Liver (tissue), 9 donors: ENCODE measurements around the gene PEX11A. TPM values are rescaled to one million over a fixed set of nuclear protein-coding genes. Genes with fewer than 3 reads are reported as not detected.

ENCODE experiments used
- DNase-seq: peaks from one replicate; pipeline ENCODE4 v3.0.0-alpha.2; 2017; ENCODE audit warnings: low spot score
- H3K27ac ChIP-seq, 2 donors: one replicate each; pipeline ENCODE4 v1.7.0; 2013; ENCODE audit warnings: inconsistent platforms in 2 of 2, low read length in 2 of 2, control low read depth in 1 of 2, low read depth in 1 of 2, mild to moderate bottlenecking in 1 of 2
- H3K27me3 ChIP-seq, 4 donors: one replicate each; pipeline versions ENCODE4 v1.6.1 to v1.7.0; 2013; ENCODE audit warnings: low read length in 3 of 4, inconsistent platforms in 1 of 4, mild to moderate bottlenecking in 1 of 4, moderate library complexity in 1 of 4; ENCODE audit not compliant: control insufficient read depth in 4 of 4, insufficient read depth in 4 of 4
- H3K36me3 ChIP-seq, 4 donors: one replicate each; pipeline versions ENCODE4 v1.6.1 to v1.7.0; 2013; ENCODE audit warnings: low read length in 3 of 4, mild to moderate bottlenecking in 3 of 4, low read depth in 1 of 4, moderate library complexity in 1 of 4; ENCODE audit not compliant: control insufficient read depth in 4 of 4, insufficient read depth in 3 of 4
- H3K4me1 ChIP-seq, 4 donors: one replicate each; pipeline versions ENCODE4 v1.6.1 to v1.7.0; 2013; ENCODE audit warnings: low read length in 3 of 4, mild to moderate bottlenecking in 3 of 4, moderate library complexity in 1 of 4; ENCODE audit not compliant: control insufficient read depth in 4 of 4, insufficient read depth in 4 of 4
- H3K4me3 ChIP-seq, 3 donors: one replicate each; pipeline versions ENCODE4 v1.6.1 to v1.7.0; 2013; ENCODE audit warnings: low read length in 3 of 3, control low read depth in 1 of 3, low read depth in 1 of 3, mild to moderate bottlenecking in 1 of 3
- H3K9ac ChIP-seq, 2 donors: one replicate each; pipeline ENCODE4 v1.7.0; 2013; ENCODE audit warnings: low read length in 2 of 2, mild to moderate bottlenecking in 2 of 2, moderate library complexity in 2 of 2, control low read depth in 1 of 2, low read depth in 1 of 2
- H3K9me3 ChIP-seq, 4 donors: one replicate each; pipeline versions ENCODE4 v1.6.1 to v1.7.0; 2013; ENCODE audit warnings: low read length in 3 of 4; ENCODE audit not compliant: control insufficient read depth in 4 of 4
- EGR1 ChIP-seq, 2 donors: IDR thresholded peaks; 2 replicates each; pipeline ENCODE4 v1.6.1; 2016 to 2018; ENCODE audit warnings: antibody characterized with exemption in 2 of 2, low read depth in 2 of 2
- FOXA2 ChIP-seq: IDR thresholded peaks from 2 replicates; pipeline ENCODE4 v1.6.1; 2016; ENCODE audit warnings: antibody characterized with exemption
- GABPA ChIP-seq, 2 donors: IDR thresholded peaks in 1 of 2; conservative IDR thresholded peaks in 1 of 2; 2 replicates each; pipeline ENCODE4 v1.6.1; 2016; ENCODE audit warnings: antibody characterized with exemption in 2 of 2, mild to moderate bottlenecking in 1 of 2, moderate library complexity in 1 of 2
- HNF4A ChIP-seq, 2 donors: conservative IDR thresholded peaks; 2 replicates each; pipeline ENCODE4 v1.6.1; 2016; ENCODE audit warnings: antibody characterized with exemption in 2 of 2, mild to moderate bottlenecking in 2 of 2
- HNF4G ChIP-seq: IDR thresholded peaks from 2 replicates; pipeline ENCODE4 v1.6.1; 2016; ENCODE audit warnings: antibody characterized with exemption
- JUND ChIP-seq, 2 donors: IDR thresholded peaks; 2 replicates each; pipeline ENCODE4 v1.6.1; 2016; ENCODE audit warnings: antibody characterized with exemption in 2 of 2
- NR2F2 ChIP-seq: IDR thresholded peaks from 2 replicates; pipeline ENCODE4 v1.6.1; 2016; ENCODE audit warnings: antibody characterized with exemption
- SP1 ChIP-seq: IDR thresholded peaks from 2 replicates; pipeline ENCODE4 v1.6.1; 2018; ENCODE audit warnings: antibody characterized with exemption, mild to moderate bottlenecking
- YY1 ChIP-seq: IDR thresholded peaks from 2 replicates; pipeline ENCODE4 v1.6.1; 2016; ENCODE audit warnings: antibody characterized with exemption, mild to moderate bottlenecking
- WGBS: extraction: QIAGEN DNeasy Blood & Tissue Kit; methylation state at CpG from one replicate; pipeline ENCODE4 v1.1.7; 2013; 5-methylcytosine and 5-hydroxymethylcytosine counted together
- polyA plus RNA-seq, 2 donors: library from polyadenylated mRNA; stranded (reverse) in 1 of 2; unstranded in 1 of 2; fragments of 200-250 nt in 1 of 2; fragments of >200 nt in 1 of 2; fragmentation: Nextera tagmentation in 1 of 2; extraction: Ambion mirVana in 1 of 2; gene quantifications; one replicate each; pipeline versions ENCODE4 v1.2.1 to v1.2.3, GENCODE V29; 2013 to 2015
- total RNA-seq, 2 donors: library from RNA; depleted of rRNA; stranded (reverse); fragments of >200 nt; gene quantifications; one replicate each; pipeline ENCODE4 v1.2.3, GENCODE V29; 2014
- TF ChIP-seq, protein P1 (sequence below): IDR thresholded peaks from 2 replicates; pipeline ENCODE4 v1.6.1; 2016; ENCODE audit warnings: antibody characterized with exemption, mild to moderate bottlenecking
- TF ChIP-seq, protein P2 (sequence below): fragments of 150-350 bp; IDR thresholded peaks from 2 replicates; pipeline ENCODE4 v1.5.1; 2017; ENCODE audit warnings: improper control_type of control experiment, low read depth, low read length; ENCODE audit not compliant: missing input control
- TF ChIP-seq, protein P3 (sequence below): IDR thresholded peaks from 2 replicates; pipeline ENCODE4 v1.6.1; 2016; ENCODE audit warnings: antibody characterized with exemption
- TF ChIP-seq, protein P4 (sequence below): IDR thresholded peaks from 2 replicates; pipeline ENCODE4 v1.6.1; 2016; ENCODE audit warnings: antibody characterized with exemption
- TF ChIP-seq, protein P5 (sequence below): IDR thresholded peaks from 2 replicates; pipeline ENCODE4 v1.6.1; 2016; ENCODE audit warnings: antibody characterized with exemption
- donor health status: healthy.
- donor health status: healthy.
- donor health status: healthy.
- donor health status: healthy.
- donor health status: healthy.

The PEX11A gene
- total and polyA plus RNA-seq, 4 donors, result 6.6 to 47.9 (median 24.3) TPM

DNA sequence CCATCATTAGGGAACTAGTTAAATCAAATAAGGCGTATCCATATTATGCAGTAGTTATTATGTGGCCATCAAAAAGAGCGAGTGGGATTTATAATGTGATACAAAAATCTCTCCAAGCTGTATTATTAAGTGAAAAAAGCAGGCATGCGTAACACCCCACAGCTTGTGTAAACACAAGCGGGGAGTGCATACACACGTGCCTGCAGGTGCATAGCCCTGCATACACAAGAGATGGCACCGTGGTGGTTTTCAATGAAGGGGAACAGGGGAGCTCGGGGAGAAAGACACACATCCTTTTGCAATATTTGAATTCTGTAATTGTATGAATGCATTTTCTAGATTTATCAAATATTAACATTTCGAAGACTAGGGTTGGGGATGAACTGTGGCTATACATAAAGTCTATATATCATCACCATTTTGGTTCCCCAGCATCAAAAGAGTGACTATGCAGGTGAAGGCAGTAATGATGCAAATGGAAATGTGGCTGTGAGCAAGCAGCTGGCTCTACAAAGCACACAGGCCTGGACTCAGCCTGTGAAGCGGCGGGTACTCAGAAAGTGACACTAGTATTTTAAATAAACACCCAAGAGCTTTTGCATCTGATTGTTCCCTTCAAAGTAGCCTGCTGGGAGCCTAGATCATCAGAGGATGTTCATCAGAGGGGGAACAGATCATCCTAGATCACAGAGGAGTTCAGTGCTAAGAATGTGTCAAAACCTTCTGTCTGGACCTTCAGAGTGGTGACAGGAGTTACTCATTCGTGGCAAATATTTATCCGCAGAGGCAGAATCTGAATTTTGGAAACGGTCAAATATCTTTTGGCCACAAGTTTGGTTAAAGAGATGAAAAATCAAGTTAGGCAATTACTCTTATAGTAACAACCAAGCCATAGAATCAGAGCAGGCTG is 25.9 kb downstream of the PEX11A start:
- H3K9ac ChIP-seq, result peak overlapping the region in 1 of 2 donors; percentile 51
- no peaks in the 10 kb centered on the region for H3K27me3 ChIP-seq
- H3K27ac ChIP-seq, result no peak overlapping the region
- no peak overlapping the region for H3K4me3 ChIP-seq
- TF ChIP-seq NR2F2, result no peak
- TF ChIP-seq, protein P1, sequence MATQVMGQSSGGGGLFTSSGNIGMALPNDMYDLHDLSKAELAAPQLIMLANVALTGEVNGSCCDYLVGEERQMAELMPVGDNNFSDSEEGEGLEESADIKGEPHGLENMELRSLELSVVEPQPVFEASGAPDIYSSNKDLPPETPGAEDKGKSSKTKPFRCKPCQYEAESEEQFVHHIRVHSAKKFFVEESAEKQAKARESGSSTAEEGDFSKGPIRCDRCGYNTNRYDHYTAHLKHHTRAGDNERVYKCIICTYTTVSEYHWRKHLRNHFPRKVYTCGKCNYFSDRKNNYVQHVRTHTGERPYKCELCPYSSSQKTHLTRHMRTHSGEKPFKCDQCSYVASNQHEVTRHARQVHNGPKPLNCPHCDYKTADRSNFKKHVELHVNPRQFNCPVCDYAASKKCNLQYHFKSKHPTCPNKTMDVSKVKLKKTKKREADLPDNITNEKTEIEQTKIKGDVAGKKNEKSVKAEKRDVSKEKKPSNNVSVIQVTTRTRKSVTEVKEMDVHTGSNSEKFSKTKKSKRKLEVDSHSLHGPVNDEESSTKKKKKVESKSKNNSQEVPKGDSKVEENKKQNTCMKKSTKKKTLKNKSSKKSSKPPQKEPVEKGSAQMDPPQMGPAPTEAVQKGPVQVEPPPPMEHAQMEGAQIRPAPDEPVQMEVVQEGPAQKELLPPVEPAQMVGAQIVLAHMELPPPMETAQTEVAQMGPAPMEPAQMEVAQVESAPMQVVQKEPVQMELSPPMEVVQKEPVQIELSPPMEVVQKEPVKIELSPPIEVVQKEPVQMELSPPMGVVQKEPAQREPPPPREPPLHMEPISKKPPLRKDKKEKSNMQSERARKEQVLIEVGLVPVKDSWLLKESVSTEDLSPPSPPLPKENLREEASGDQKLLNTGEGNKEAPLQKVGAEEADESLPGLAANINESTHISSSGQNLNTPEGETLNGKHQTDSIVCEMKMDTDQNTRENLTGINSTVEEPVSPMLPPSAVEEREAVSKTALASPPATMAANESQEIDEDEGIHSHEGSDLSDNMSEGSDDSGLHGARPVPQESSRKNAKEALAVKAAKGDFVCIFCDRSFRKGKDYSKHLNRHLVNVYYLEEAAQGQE, result no peak
- TF ChIP-seq, protein P2, sequence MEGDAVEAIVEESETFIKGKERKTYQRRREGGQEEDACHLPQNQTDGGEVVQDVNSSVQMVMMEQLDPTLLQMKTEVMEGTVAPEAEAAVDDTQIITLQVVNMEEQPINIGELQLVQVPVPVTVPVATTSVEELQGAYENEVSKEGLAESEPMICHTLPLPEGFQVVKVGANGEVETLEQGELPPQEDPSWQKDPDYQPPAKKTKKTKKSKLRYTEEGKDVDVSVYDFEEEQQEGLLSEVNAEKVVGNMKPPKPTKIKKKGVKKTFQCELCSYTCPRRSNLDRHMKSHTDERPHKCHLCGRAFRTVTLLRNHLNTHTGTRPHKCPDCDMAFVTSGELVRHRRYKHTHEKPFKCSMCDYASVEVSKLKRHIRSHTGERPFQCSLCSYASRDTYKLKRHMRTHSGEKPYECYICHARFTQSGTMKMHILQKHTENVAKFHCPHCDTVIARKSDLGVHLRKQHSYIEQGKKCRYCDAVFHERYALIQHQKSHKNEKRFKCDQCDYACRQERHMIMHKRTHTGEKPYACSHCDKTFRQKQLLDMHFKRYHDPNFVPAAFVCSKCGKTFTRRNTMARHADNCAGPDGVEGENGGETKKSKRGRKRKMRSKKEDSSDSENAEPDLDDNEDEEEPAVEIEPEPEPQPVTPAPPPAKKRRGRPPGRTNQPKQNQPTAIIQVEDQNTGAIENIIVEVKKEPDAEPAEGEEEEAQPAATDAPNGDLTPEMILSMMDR, result no peak
- no peak for TF ChIP-seq EGR1 (IDR thresholded peaks at IDR 0.05; ENCODE audit: low read depth in 2 of 2)
- TF ChIP-seq, protein P3, sequence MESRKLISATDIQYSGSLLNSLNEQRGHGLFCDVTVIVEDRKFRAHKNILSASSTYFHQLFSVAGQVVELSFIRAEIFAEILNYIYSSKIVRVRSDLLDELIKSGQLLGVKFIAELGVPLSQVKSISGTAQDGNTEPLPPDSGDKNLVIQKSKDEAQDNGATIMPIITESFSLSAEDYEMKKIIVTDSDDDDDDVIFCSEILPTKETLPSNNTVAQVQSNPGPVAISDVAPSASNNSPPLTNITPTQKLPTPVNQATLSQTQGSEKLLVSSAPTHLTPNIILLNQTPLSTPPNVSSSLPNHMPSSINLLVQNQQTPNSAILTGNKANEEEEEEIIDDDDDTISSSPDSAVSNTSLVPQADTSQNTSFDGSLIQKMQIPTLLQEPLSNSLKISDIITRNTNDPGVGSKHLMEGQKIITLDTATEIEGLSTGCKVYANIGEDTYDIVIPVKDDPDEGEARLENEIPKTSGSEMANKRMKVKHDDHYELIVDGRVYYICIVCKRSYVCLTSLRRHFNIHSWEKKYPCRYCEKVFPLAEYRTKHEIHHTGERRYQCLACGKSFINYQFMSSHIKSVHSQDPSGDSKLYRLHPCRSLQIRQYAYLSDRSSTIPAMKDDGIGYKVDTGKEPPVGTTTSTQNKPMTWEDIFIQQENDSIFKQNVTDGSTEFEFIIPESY, result no peak
- TF ChIP-seq GABPA (IDR thresholded peaks at IDR 0.05 in 1 of 2, conservative IDR thresholded peaks at IDR 0.05 in 1 of 2), result no peak
- no peak for TF ChIP-seq FOXA2
- no peak for TF ChIP-seq JUND (IDR thresholded peaks at IDR 0.05)
- TF ChIP-seq, protein P4, sequence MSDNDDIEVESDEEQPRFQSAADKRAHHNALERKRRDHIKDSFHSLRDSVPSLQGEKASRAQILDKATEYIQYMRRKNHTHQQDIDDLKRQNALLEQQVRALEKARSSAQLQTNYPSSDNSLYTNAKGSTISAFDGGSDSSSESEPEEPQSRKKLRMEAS, result no peak
- no peaks in the 10 kb centered on the region for H3K9me3 ChIP-seq
- WGBS, result 92% methylated on average over 13 of the region's 13 CpGs
- DNase-seq, result no peak
- peaks cover 0 to 2% (median 0%) of the 10 kb centered on the region in 4 donors for H3K4me1 ChIP-seq
- peaks cover 0 to 6% (median 1%) of the 10 kb centered on the region in 4 donors for H3K36me3 ChIP-seq

DNA sequence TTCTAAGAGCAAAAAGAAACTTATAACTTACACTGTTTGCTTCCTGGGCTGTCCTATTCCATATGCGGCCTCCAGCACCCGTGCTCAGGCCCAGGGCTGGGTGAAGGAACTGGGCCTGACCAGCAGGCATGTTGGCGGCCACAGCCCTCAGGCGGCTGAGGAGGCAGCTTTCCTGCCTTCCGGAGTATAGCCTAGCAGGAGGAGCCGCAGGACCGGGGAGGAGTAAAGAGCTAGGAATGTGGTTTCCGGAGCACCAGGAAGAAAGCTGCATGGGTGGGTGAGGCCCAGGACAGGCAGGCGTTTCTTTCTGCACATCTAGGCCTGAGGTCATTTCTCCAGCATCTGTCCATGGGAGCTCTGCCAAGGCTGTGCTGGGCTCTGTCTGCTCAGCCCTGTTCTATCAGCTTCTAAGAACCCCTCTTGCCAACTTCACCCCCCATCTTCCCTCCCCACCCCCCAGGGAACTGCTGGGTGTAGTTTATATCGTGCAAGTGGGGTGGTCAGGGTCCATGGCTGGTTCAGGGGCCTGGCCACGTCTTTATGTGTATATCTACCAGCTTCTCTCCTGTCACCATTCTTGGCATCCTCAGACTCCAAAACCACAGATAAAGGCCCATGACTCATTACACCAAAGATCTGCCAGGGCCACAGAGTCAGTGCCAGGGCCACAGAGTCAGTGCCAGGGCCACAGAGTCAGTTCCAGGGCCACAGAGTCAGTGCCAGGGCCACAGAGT is 27.5 kb downstream of the PEX11A start:
- Histone ChIP-seq H3K9ac (no peak overlapping the region), H3K27me3 (no peaks in the 10 kb centered on the region), H3K4me3 (no peak overlapping the region), H3K27ac (no peak overlapping the region), H3K36me3 (peaks cover 0 to 2% (median under 1%) of the 10 kb centered on the region in 4 donors), H3K4me1 (peaks cover 0 to 2% (median 0%) of the 10 kb centered on the region in 4 donors), H3K9me3 (no peaks in the 10 kb centered on the region)
- whole genome bisulfite sequencing, result 64% methylated on average over 11 of the region's 11 CpGs
- DNase-seq, result no peak
- TF ChIP-seq HNF4G, result no peak
- TF ChIP-seq FOXA2, result no peak
- TF ChIP-seq NR2F2, result no peak
- no peak for TF ChIP-seq HNF4A (conservative IDR thresholded peaks at IDR 0.05)
- no peak for TF ChIP-seq EGR1 (IDR thresholded peaks at IDR 0.05; ENCODE audit: low read depth in 2 of 2)
- TF ChIP-seq, protein P3, result no peak
- TF ChIP-seq SP1, result no peak
- TF ChIP-seq, protein P2, result no peak
- TF ChIP-seq JUND (IDR thresholded peaks at IDR 0.05), result no peak
- TF ChIP-seq, protein P5, sequence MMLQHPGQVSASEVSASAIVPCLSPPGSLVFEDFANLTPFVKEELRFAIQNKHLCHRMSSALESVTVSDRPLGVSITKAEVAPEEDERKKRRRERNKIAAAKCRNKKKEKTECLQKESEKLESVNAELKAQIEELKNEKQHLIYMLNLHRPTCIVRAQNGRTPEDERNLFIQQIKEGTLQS, result no peak
- TF ChIP-seq YY1, result no peak
